SK-N-SH treated with all-trans-retinoic acid at 6 μM for 48 hours (cell line): ENCODE measurements around the gene RPL3.

ENCODE experiments used
- ATAC-seq: fragments of 200-7000 bp; cut with Tn5 transposase; 3 replicates; pipeline ENCODE4 v1.9.1; 2020; ENCODE audit warnings: mild to moderate bottlenecking, moderate library complexity
- ARNTL ChIP-seq: fragments of 450-650 bp; formaldehyde crosslinking; IDR thresholded peaks from 2 replicates; pipeline ENCODE4 v1.5.0; 2020; ENCODE audit warnings: low read depth, mild to moderate bottlenecking, moderate library complexity, borderline replicate concordance
- BACH2 ChIP-seq: fragments of 250-450 bp; sonication (Bioruptor Pico); IDR thresholded peaks from 2 replicates; pipeline ENCODE4 v1.9.0; 2021; ENCODE audit warnings: mild to moderate bottlenecking, borderline replicate concordance
- CSDC2 ChIP-seq: fragments of 250-450 bp; sonication (Bioruptor Pico); IDR thresholded peaks from 2 replicates; pipeline ENCODE4 v1.5.0; 2020; ENCODE audit warnings: mild to moderate bottlenecking, moderate library complexity
- ESRRG ChIP-seq: fragments of 250-450 bp; sonication (Bioruptor Pico); IDR thresholded peaks from 2 replicates; pipeline ENCODE4 v1.6.1; 2021; ENCODE audit warnings: mild to moderate bottlenecking
- GLIS3 ChIP-seq: fragments of 250-450 bp; sonication (Bioruptor Pico); IDR thresholded peaks from 2 replicates; pipeline ENCODE4 v1.5.0; 2020; ENCODE audit warnings: mild to moderate bottlenecking, moderate library complexity
- OSR1 ChIP-seq: fragments of 250-450 bp; sonication (Bioruptor Pico); IDR thresholded peaks from 2 replicates; pipeline ENCODE4 v1.8.0; 2022; ENCODE audit warnings: moderate library complexity, mild to moderate bottlenecking, inconsistent platforms
- PPARA ChIP-seq: fragments of 250-450 bp; sonication (Bioruptor Pico); IDR thresholded peaks from 2 replicates; pipeline ENCODE4 v1.5.0; 2020; ENCODE audit warnings: mild to moderate bottlenecking, borderline replicate concordance
- RARB ChIP-seq: fragments of 250-450 bp; sonication (Bioruptor Pico); IDR thresholded peaks from 2 replicates; pipeline ENCODE4 v1.8.0; 2021; ENCODE audit warnings: mild to moderate bottlenecking, moderate library complexity
- SNAI2 ChIP-seq: fragments of 250-450 bp; sonication (Bioruptor Pico); IDR thresholded peaks from 2 replicates; pipeline ENCODE4 v1.5.0; 2020; ENCODE audit warnings: mild to moderate bottlenecking, moderate library complexity
- TCF4 ChIP-seq: fragments of 250-450 bp; sonication (Bioruptor Pico); IDR thresholded peaks from 2 replicates; pipeline ENCODE4 v1.8.0; 2021; ENCODE audit warnings: mild to moderate bottlenecking, moderate library complexity, borderline replicate concordance
- TOX ChIP-seq: fragments of 250-450 bp; sonication (Bioruptor Pico); IDR thresholded peaks from 2 replicates; pipeline ENCODE4 v1.8.0; 2021; ENCODE audit warnings: mild to moderate bottlenecking, moderate library complexity, borderline replicate concordance
- ZC3H10 ChIP-seq: fragments of 250-450 bp; sonication (Bioruptor Pico); IDR thresholded peaks from 2 replicates; pipeline ENCODE4 v1.5.1; 2021; ENCODE audit warnings: mild to moderate bottlenecking, moderate library complexity
- ZFP3 ChIP-seq: fragments of 250-450 bp; sonication (Bioruptor Pico); IDR thresholded peaks from 2 replicates; pipeline ENCODE4 v1.5.0; 2020; ENCODE audit warnings: mild to moderate bottlenecking, moderate library complexity
- ZFP30 ChIP-seq: fragments of 450-650 bp; formaldehyde crosslinking; IDR thresholded peaks from 2 replicates; pipeline ENCODE4 v1.5.0; 2022; ENCODE audit warnings: mild to moderate bottlenecking, moderate library complexity
- ZNF565 ChIP-seq: fragments of 450-650 bp; formaldehyde crosslinking; conservative IDR thresholded peaks from 2 replicates; pipeline ENCODE4 v1.5.0; 2020; ENCODE audit warnings: low read depth, mild to moderate bottlenecking, moderate library complexity
- ZNF70 ChIP-seq: fragments of 450-650 bp; formaldehyde crosslinking; IDR thresholded peaks from 2 replicates; pipeline ENCODE4 v1.5.0; 2020; ENCODE audit warnings: mild to moderate bottlenecking, moderate library complexity
- ZNF8 ChIP-seq: fragments of 450-650 bp; formaldehyde crosslinking; IDR thresholded peaks from 2 replicates; pipeline ENCODE4 v1.5.0; 2020; ENCODE audit warnings: mild to moderate bottlenecking, moderate library complexity
- TF ChIP-seq, protein P1 (sequence below): fragments of 250-450 bp; sonication (Bioruptor Pico); IDR thresholded peaks from 2 replicates; pipeline ENCODE4 v1.5.1; 2020; ENCODE audit warnings: low read depth, mild to moderate bottlenecking, moderate library complexity
- TF ChIP-seq, protein P2 (sequence below): fragments of 250-450 bp; sonication (Bioruptor Pico); IDR thresholded peaks from 2 replicates; pipeline ENCODE4 v1.8.0; 2021; ENCODE audit warnings: low read depth, mild to moderate bottlenecking, moderate library complexity, borderline replicate concordance
- TF ChIP-seq, protein P3 (sequence below): fragments of 250-450 bp; sonication (Bioruptor Pico); IDR thresholded peaks from 2 replicates; pipeline ENCODE4 v1.8.0; 2020; ENCODE audit warnings: mild to moderate bottlenecking, moderate library complexity, borderline replicate concordance
- TF ChIP-seq, protein P4 (sequence below): fragments of 250-450 bp; sonication (Bioruptor Pico); IDR thresholded peaks from 2 replicates; pipeline ENCODE4 v1.5.1; 2021; ENCODE audit warnings: mild to moderate bottlenecking, moderate library complexity

RPL3 gene

DNA sequence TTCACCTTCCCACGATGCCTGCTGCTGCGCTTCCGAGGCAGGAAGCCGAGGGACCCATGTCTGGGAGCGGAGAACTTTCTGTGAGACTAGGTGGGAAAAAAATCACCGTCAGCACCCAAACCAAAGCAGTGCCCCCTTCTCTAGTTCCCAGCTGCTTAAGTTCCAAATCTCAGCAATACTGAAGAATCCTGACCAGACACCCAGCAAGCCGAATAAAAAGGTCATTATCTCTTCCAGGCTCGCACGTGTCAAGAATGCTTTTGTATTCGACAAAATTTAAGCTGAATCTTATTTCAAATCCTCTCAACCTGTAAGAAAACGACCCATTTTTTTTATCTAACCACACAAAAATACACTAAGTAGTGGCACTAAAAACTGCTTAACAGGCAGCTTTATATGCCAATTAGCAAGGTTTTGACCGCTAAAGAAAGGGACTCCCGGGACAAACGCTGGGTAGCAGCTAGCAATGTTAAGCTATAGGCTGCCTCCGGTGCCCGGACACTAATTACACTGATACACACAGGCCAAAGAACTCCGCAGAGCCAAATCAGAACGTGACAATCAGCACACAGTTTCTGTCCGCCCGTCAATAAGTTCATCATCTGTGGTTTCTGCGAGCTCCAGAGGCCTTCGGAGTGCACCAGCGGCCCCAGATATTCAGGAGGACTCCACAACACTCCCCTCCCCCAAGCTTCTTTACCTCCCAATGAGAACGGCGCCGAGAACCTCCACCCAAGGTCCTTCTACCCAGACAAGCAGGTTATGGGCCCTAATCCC, 728 bp downstream of the RPL3 start:
- ATAC-seq: peak; percentile 10
- no peak for TF ChIP-seq SNAI2 (CRISPR knock-in tag)
- no peak for TF ChIP-seq ZC3H10 (CRISPR knock-in tag)
- no peak for TF ChIP-seq BACH2 (CRISPR knock-in tag)
- no peak for TF ChIP-seq ZFP3
- TF ChIP-seq OSR1 (CRISPR knock-in tag): no peak
- no peak for TF ChIP-seq GLIS3 (CRISPR knock-in tag)
- TF ChIP-seq, protein P1, sequence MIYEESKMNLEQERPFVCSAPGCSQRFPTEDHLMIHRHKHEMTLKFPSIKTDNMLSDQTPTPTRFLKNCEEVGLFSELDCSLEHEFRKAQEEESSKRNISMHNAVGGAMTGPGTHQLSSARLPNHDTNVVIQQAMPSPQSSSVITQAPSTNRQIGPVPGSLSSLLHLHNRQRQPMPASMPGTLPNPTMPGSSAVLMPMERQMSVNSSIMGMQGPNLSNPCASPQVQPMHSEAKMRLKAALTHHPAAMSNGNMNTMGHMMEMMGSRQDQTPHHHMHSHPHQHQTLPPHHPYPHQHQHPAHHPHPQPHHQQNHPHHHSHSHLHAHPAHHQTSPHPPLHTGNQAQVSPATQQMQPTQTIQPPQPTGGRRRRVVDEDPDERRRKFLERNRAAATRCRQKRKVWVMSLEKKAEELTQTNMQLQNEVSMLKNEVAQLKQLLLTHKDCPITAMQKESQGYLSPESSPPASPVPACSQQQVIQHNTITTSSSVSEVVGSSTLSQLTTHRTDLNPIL (CRISPR knock-in tag): no peak
- TF ChIP-seq ZNF565 (CRISPR knock-in tag): no peak
- TF ChIP-seq TOX (CRISPR knock-in tag): no peak
- no peak for TF ChIP-seq ESRRG (CRISPR knock-in tag)
- no peak for TF ChIP-seq TCF4
- TF ChIP-seq PPARA (CRISPR knock-in tag): no peak
- no peak for TF ChIP-seq CSDC2
- no peak for TF ChIP-seq RARB (CRISPR knock-in tag)
- TF ChIP-seq, protein P2, sequence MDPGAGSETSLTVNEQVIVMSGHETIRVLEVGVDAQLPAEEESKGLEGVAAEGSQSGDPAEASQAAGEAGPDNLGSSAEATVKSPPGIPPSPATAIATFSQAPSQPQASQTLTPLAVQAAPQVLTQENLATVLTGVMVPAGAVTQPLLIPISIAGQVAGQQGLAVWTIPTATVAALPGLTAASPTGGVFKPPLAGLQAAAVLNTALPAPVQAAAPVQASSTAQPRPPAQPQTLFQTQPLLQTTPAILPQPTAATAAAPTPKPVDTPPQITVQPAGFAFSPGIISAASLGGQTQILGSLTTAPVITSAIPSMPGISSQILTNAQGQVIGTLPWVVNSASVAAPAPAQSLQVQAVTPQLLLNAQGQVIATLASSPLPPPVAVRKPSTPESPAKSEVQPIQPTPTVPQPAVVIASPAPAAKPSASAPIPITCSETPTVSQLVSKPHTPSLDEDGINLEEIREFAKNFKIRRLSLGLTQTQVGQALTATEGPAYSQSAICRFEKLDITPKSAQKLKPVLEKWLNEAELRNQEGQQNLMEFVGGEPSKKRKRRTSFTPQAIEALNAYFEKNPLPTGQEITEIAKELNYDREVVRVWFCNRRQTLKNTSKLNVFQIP: no peak
- TF ChIP-seq, protein P3, sequence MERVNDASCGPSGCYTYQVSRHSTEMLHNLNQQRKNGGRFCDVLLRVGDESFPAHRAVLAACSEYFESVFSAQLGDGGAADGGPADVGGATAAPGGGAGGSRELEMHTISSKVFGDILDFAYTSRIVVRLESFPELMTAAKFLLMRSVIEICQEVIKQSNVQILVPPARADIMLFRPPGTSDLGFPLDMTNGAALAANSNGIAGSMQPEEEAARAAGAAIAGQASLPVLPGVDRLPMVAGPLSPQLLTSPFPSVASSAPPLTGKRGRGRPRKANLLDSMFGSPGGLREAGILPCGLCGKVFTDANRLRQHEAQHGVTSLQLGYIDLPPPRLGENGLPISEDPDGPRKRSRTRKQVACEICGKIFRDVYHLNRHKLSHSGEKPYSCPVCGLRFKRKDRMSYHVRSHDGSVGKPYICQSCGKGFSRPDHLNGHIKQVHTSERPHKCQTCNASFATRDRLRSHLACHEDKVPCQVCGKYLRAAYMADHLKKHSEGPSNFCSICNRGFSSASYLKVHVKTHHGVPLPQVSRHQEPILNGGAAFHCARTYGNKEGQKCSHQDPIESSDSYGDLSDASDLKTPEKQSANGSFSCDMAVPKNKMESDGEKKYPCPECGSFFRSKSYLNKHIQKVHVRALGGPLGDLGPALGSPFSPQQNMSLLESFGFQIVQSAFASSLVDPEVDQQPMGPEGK (CRISPR knock-in tag): no peak
- TF ChIP-seq ZNF70 (CRISPR knock-in tag): no peak
- TF ChIP-seq, protein P4, sequence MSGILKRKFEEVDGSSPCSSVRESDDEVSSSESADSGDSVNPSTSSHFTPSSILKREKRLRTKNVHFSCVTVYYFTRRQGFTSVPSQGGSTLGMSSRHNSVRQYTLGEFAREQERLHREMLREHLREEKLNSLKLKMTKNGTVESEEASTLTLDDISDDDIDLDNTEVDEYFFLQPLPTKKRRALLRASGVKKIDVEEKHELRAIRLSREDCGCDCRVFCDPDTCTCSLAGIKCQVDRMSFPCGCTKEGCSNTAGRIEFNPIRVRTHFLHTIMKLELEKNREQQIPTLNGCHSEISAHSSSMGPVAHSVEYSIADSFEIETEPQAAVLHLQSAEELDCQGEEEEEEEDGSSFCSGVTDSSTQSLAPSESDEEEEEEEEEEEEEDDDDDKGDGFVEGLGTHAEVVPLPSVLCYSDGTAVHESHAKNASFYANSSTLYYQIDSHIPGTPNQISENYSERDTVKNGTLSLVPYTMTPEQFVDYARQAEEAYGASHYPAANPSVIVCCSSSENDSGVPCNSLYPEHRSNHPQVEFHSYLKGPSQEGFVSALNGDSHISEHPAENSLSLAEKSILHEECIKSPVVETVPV: no peak
- no peak for TF ChIP-seq ZFP30
- no peak for TF ChIP-seq ARNTL (CRISPR knock-in tag)

DNA sequence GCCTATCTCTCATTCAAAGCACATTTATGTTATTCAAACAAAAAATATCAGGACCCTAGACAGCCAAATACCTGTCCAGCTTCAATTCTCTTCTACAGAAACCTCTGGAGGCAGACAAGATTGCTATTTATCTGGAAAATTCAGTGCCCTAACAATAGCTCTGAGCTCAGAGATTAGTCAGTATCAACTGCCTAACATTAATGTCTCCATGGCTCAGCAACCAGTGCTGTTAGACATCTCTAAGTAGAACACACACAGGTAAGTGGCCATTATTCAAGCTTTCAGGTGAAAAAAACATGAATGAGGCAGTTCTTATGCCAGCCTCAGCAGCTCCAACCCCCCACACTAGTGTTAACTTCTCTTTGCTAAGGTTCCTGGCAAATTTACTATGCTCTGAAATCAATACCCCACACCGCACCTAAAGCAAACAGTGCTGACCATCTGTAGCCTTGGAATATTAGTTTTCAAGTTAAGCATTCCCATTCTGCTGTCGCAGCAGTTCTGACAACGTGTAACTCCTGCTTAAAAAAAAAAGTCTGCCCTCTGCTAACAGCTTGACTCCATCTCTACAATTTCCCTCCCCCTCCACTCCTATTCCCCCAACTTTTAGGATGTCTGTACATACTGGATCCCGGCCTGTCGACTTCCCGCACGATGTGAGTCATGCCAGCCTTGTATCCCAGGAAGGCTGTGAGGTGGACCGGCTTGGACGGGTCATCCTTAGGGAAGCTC, 1.5 kb downstream of the RPL3 start:
- ATAC-seq: no peak
- TF ChIP-seq, protein P2: no peak
- no peak for TF ChIP-seq OSR1 (CRISPR knock-in tag)
- no peak for TF ChIP-seq PPARA (CRISPR knock-in tag)
- TF ChIP-seq TCF4: no peak
- TF ChIP-seq, protein P1 (CRISPR knock-in tag): no peak
- TF ChIP-seq RARB (CRISPR knock-in tag): no peak
- TF ChIP-seq TOX (CRISPR knock-in tag): no peak
- no peak for TF ChIP-seq ZNF70 (CRISPR knock-in tag)
- no peak for TF ChIP-seq ZNF8 (CRISPR knock-in tag)
- TF ChIP-seq BACH2 (CRISPR knock-in tag): no peak
